GM12801 (cell line): ENCODE measurements around the gene HOXA13.

Experiments used
- TF ChIP-seq, protein P1 (sequence below): IDR thresholded peaks from one replicate; pipeline ENCODE4 v1.5.1; 2011; ENCODE audit warnings: control low read depth; ENCODE audit not compliant: insufficient read length; ENCODE audit errors: extremely low read depth

HOXA13 gene

DNA sequence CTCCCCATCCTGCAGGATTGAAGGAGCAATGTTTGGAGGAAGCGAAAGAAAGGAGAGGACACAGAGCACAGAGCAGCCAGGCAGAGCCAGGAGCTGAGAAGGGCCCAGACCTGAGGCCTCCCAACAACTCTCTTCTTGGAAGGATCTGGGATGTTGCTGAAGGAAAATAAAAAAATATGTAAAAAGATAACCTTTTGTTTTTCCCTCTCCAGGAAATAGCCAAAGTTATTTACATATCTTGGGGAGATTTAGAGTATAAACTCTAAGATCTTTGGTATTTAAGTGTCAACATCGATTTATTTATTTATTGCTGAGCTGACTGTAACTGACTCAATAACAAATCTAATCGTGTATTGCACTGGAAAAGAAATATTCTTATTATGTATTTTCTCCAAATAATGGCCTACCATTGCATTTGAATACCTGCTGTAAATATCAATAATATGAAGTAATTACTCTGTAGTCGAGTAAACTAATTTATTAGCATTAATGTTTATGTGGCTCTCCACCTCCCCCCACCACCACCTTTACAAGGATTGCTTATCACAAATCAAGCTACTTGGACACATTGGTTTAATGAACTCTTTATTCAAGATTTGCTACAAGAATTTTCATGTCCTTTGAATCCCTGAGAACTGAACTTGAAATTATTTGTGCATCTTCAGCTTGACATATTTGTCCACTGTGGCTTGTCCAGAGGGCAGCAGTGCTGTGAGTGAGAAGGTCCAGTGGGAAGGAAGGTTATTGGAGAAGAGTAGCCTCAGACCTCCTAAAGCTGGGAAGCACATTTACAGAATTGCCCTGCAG is 13.0 kb downstream of the HOXA13 start:
- TF ChIP-seq, protein P1, sequence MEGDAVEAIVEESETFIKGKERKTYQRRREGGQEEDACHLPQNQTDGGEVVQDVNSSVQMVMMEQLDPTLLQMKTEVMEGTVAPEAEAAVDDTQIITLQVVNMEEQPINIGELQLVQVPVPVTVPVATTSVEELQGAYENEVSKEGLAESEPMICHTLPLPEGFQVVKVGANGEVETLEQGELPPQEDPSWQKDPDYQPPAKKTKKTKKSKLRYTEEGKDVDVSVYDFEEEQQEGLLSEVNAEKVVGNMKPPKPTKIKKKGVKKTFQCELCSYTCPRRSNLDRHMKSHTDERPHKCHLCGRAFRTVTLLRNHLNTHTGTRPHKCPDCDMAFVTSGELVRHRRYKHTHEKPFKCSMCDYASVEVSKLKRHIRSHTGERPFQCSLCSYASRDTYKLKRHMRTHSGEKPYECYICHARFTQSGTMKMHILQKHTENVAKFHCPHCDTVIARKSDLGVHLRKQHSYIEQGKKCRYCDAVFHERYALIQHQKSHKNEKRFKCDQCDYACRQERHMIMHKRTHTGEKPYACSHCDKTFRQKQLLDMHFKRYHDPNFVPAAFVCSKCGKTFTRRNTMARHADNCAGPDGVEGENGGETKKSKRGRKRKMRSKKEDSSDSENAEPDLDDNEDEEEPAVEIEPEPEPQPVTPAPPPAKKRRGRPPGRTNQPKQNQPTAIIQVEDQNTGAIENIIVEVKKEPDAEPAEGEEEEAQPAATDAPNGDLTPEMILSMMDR = no peak

DNA sequence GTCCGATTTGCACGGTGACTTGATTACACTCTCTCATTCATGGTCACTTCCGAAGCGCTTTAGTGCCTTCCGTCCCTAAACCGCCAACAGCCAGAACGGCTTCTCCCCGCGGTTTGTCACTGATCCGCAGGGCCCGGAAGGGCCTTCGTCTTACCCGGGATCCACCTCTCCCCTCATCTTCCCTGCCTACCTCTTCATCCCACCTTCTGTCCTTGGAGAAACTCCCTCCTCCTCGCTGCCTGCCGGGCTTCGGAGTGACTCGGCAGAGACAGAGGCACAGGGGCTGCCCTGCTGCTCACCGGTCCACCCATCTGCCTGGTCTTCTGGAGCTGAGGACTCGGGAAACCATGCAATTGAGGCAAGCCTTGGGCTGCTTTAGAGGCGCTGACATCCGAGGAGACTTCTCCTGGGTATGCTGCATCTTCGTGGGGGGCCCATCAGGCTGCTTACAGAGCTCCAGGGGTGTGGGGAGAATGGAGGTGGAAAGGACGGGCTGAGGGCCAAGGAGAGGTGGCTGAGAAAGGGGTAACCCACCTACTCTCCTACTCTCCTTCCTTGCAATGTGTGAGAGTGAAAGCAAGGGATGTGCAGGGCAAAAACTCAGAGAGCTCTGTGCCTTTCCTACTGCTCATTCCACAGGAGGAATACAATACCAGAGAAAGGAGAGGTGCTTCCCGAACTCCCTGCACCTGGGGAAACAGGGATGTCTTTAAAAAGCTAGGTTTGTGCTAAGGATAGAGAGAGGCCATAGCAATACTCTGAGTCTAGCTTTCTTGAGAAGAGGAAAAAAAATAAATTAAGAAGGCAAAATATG is 13.8 kb downstream of the HOXA13 start:
- TF ChIP-seq, protein P1 = no peak

DNA sequence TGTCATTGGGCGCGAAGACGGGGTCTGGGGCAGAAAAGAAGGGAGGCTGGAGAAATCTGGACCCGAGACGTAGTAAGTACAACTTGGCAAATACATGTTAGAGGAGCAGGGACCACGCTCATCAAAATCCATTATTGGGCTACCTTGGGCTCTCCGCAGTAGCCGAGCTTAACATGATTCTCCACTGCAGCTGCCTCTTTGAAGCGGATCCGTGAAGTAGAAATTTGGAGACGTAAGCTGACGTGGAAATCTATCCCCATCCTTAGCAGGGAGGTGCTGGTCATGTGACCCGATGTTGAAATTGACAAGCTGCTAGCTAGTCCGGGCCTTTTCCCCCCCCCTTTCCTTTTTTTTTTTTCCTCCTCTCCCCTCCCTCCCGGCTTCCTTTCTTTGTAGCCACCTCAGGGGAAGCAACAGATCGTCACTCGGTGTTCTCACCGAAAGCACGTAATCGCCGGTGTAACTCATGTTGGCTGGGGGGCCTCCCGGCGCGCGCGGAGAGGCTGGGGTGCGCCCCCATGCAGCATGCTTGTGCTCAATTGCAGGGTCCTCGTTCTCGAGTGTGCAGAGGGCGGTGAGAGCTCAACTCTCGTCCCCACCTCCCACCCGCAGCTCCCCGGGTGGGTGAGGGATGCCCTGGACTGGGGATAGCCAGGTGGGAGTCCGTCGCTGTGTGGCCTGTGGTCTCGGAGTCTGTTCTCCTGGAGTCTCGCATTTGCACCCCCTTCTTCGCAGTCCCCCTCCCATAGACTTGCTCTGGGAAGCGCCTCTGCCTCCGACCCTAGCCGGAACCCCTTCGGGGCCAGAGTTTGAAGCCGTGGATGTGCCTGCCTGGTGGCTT is 14.7 kb downstream of the HOXA13 start, which contains the start of gene HOXA11:
TSS of gene HOXA11 (minus strand) at position 220 of the 841 bp plus-strand sequence. CDS start at position 132, 88 bp downstream.
- TF ChIP-seq, protein P1 = no peak

DNA sequence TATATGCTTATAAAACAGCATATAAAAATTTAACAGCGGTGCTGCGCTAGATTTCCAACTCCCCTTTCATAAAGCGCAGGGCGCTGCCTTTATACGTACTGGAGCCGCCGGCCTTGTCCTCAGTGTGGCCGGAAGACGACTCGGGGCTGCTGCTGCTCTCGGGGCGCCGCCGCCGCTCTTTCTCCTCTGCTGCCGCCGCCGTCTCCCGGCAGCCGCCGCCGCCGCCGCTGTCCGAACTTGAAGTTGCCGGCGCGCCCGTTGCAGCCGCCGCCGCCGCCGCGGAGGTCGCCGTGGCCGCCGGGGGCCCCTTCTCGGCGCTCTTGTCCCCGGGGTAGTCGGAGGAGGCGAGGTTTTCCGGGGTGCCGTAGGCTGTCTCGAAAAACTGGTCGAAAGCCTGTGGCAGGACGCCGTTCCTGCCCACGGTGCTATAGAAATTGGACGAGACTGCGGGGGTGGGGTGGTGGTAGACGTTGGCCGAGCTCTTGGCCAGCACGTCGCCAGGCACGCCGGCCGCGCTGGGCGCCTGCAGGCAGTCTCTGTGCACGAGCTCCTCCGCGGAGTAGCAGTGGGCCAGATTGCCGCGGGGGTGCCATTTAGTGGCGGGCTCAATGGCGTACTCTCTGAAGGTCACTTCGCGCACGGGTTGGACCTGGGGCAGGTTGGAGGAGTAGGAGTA is 15.4 kb downstream of the HOXA13 start:
- TF ChIP-seq, protein P1 = no peak

DNA sequence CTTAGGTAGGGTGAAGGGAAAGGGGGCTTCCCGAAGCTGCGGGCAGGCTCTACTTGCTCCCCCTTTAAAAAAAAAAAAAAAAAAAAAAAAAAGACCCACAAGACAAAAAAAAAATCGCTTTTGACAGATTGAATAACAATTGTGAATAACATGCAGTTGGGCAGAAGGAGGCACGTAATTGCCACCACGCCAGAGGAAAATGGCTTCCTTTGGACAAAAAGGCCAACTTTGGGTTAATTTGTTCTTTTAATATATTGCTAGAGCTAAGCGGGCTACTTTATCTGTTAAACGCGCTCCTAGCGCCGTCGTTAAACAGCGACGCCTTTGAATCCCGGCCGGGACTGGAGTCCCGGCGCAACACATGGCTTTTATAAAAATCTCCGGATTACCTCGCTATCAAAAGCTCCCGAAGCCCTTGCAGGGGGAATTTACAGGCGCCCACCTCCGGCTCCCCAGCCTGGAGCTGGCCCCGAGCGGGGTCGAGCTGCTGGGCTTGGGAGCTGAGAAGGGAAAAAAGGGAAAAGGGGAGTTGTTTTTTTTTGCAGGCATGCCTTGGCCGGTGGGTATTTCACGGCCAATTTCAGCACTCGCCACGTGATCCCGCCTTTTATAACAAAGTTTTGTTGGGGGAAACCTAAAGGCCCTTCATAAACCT is 16.1 kb downstream of the HOXA13 start:
- TF ChIP-seq, protein P1 = no peak

DNA sequence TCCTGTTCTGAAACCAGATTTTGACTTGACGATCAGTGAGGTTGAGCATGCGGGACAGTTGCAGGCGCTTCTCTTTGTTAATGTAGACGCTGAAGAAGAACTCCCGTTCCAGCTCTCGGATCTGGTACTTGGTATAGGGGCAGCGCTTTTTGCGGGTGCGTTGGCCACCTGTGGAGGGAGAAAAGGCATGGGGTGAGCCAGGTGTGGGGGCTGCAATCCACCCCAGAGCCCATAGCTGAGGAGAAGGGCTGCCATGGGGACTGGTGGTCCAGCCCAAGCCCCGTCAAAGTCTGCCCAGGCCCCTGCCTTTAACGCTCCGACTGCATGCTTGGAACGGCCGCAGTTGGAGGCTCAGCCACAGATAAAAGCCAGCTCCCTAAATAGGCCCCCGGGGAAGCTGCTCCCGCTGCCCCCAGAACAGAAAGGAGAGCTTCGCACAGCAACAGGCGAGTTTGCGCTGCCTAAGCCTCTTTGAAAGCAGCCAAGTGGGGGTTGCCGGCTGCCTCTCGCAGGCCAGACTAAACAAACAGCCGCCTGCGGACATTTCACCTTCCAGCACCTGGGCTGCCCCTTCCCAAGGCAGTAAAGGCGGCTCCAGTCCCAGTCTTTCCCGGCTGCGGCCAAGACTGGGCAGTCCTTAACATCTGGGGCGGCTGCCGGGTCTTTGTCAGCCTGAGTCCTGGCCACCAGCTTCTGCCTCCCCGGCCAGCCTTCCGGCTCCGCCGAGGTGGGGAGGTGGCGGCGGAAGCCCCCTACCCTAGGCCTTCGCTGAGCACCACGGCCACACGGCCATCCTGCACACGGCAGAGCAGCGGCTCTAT is 16.8 kb downstream of the HOXA13 start:
- TF ChIP-seq, protein P1 = no peak
